GM21515 (cell line): ENCODE measurements around the gene PKD1.
"Not testable (repeated sequence)": the region's sequence is repeated elsewhere in the genome, so short reads cannot be mapped to it uniquely, and the experiment has no call there.

Experiments used
- ATAC-seq: cut with Tn5 transposase; IDR thresholded peaks from one replicate; pipeline ENCODE4 v1.9.1; 2021; ENCODE audit not compliant: unreplicated experiment

Gene PKD1

GRCh38 chr16:2135770-2136490, at the start of gene PKD1:
Gene PKD1 (minus strand): TSS chr16:2135898. CDS start chr16:2135689, 209 bp downstream.
- not testable (repeated sequence) for ATAC-seq

- no peak for ATAC-seq
These were observed 49.3 kb upstream of the PKD1 start for GRCh38 chr16:2184962-2185361.

- ATAC-seq = no peak
These were observed 48.6 kb upstream of the PKD1 start for GRCh38 chr16:2184346-2184745.

- no peak for ATAC-seq
These were observed 48.0 kb upstream of the PKD1 start for GRCh38 chr16:2183671-2184070.

GRCh38 chr16:2181952-2182351, 46.3 kb upstream of the PKD1 start:
- no peak for ATAC-seq

- ATAC-seq = no peak
These were observed 45.5 kb upstream of the PKD1 start for GRCh38 chr16:2180962-2181923.

GRCh38 chr16:2180461-2180860, 44.8 kb upstream of the PKD1 start:
- no peak for ATAC-seq

- ATAC-seq = no peak
These were observed 43.9 kb upstream of the PKD1 start for GRCh38 chr16:2179576-2179975.

GRCh38 chr16:2179107-2179501, 43.4 kb upstream of the PKD1 start:
- ATAC-seq = no peak

- no peak for ATAC-seq
These were observed 42.8 kb upstream of the PKD1 start for GRCh38 chr16:2178321-2179106.

- ATAC-seq = no peak
These were observed 41.9 kb upstream of the PKD1 start for GRCh38 chr16:2177561-2177960.

GRCh38 chr16:2177101-2177500, 41.4 kb upstream of the PKD1 start:
- ATAC-seq = no peak

- ATAC-seq = no peak
These were observed 40.3 kb upstream of the PKD1 start for GRCh38 chr16:2176047-2176446.

GRCh38 chr16:2175454-2175853, 39.8 kb upstream of the PKD1 start:
- no peak for ATAC-seq

GRCh38 chr16:2174396-2175131, 38.9 kb upstream of the PKD1 start:
- ATAC-seq = no peak

GRCh38 chr16:2173916-2174315, 38.2 kb upstream of the PKD1 start:
- ATAC-seq = no peak

GRCh38 chr16:2173366-2173765, 37.7 kb upstream of the PKD1 start:
- ATAC-seq = no peak

GRCh38 chr16:2172688-2173335, 37.1 kb upstream of the PKD1 start:
- no peak for ATAC-seq

GRCh38 chr16:2171601-2172178, 36.0 kb upstream of the PKD1 start:
- no peak for ATAC-seq
